Measurements from ENCODE around the gene GLRX3.
"Not testable (repeated sequence)": the region's sequence is repeated elsewhere in the genome, so short reads cannot be mapped to it uniquely, and the experiment has no call there.

Gene GLRX3

DNA sequence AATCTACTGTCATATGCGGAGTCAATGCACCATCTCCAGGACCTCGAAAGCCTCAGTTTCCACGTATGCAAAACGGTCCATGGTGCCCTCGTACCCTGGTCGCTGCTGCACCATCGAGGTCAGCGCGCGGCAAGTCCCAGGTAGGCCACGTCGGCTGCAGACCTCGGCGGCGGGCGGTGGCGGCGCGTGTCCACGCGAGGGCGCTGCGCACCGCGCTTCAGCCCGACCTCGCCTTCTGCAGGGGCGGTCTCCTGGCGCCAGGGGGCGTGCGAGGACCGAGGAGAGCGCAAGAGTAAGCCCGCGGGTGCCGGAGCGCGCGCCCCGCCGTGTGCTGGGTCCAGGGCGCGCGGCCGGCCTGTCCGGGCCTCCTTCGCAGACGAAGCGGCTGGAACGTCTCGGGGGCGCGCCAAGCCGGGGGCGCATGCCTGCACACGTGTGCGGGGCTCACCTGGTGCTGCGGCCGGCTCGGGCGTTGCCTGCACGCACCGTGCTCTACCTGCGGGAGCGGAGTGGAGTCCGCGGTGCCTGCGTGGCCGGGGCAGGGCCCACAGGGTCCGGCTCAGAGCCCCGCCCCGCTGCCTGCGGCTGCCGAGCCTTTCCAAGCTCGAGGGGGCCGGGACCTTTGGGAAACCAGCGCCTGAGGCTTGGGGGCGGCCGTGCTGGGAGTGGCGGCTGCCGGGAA is 54.0 kb downstream of the GLRX3 start:
- DNase-seq, result peak; percentile 67

DNA sequence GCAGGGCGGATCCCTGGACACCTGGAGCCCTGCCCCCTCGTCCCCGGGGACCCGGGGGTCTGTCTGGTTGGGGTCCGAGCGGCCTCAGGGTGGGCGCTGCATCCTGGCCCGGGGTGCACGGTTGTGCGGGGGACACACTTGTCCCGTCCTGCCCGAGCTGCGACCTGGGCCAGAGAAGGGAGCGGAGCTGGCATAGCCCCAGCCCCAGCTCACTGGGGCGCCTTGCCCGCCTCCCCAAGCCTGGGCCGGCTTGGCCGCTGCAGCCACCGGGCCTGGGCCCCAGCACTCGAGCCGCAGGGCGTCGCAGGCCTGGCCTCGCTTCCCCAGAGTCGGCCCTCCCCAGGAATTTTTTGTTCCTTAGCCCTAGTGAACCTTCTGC is 54.5 kb downstream of the GLRX3 start:
- DNase-seq, result no peak

DNA sequence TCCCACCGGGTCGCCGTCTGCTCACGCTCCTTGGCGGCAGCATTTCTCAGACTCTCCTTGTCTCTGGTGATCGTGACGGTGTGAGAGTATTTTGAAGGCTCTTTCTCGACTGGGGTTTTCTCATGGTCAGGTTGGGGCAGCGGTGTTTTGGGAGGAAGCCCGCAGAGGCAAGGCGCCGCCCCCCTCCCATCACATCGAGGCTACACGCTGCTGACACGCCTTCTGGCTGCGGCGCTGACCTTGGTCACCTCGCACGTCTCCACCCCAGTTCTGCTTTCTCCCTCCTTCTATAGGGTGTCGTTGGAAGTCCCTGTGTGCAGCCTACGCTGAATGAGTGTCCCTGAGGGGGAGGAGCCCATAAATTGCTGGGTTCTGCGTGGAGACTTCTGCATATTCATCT is 55.2 kb downstream of the GLRX3 start:
- DNase-seq, result no peak

DNA sequence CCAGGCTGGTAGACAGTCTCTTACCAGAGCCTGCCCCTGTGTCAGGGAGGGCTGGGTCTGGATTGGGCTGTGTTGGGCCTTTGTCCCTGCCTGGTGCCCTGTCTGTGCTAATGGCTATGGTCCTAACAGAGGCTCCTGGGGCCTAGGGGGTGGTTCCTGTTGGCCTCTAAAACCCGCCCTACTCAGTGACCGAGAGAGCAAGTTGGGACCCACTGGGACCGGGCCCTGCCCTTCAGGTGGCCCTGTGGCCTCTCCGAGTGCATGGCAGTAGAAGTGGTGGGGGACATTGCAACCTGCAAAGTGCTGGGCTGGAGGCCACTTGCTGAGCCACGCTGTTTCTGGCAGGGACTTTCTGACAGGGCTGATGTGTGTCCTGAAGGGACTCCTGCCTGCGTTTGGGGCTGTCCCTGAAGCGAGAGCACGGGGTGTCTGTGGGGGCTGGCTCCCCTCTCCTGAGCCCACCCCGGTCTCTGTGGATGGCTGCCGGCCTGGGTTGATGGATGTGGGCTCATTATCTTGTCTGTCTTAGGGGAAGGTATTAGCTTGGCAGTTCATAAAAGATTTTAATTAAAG is 56.2 kb downstream of the GLRX3 start:
- no peak for DNase-seq

DNA sequence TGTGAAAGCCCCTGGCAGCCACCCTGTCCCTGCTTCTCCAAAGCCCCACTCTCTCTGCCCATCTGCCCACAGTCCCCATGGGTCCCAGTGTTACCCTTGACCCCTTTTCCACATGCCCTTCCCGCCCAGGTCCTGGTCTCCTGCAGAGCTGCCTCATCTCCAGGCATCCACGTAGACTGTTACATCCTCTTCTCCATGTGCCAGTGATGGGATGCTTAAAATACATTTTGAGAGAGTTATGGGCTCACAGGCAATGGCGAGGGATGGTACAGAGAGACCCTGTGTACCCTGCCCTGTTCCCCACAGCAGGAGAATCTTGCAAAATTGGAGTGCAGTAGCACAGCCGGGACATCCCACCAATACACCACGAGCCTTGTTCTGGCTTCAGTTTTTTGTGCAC is 56.8 kb downstream of the GLRX3 start:
- no peak for DNase-seq

DNA sequence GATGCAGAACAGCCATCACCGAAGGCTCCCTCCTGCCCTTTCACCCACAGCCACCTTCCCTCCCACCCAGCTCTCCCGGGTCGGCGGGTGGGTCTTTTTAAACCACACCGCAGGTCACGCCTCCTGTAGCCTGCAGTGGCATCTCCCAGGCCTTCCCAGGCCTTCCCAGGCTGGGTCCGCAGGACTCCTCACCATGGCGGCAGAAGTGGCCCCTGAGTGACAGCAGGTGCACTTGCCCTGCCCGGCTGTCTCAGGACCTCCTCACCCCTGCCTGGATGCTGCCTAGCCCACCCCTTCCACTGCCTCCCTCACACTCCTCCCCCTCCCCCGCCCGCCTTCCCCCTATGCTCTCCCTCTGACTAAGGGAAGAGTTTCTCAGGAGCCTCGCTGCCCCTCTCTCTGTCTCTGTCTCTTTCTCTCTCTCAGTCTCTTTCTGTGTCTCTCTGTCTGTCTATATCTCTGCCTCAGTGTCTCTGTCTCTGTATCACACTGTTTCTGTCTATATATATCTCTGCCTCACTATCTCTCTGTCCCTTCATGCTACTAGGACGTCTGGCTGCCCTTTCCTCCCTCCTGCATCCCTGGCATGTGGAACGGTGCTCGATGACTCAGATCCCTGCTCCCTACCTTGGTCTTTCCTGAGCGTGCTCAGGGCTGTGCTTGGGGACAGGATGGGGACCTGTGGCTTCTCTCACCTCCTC is 57.5 kb downstream of the GLRX3 start:
- DNase-seq, result no peak

DNA sequence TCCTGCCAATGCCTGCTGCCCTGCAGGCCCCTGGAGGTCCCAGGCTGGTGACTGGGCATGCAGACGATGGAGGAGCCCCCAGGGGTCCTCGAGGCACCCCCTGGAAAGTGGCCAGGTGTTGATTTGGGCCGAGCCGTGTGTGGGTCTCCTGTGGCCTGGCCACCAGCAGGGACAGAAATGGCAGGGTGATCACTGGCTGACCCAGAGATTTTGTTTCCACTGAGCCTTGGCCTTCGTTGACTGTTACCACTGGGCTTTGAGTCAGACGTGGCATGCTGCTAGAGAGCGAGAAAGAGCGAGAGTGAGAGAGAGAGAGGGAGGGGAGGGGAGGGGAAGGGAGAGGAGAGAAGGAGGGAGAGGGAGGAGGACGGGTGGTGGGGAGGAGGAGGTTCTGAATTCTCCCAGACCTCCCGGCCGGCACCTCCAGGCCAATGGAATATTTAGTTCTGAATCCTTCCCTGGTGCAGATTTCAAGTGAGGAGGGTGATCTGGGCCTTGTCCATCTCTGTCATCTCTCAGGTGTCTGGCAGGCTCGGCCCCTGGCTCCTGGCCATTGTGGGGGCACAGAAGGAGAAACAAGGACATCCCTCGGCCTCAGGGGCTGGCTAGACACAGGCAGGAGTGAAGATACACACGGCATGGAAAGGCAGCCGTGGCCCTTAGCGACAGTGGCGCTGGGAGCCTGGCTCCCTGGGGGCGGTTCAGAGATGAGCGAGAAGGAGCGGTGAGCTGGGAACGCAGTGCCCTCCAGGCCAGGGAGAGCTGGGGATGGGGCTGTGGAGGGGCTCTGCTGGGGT is 58.2 kb downstream of the GLRX3 start:
- DNase-seq, result no peak

DNA sequence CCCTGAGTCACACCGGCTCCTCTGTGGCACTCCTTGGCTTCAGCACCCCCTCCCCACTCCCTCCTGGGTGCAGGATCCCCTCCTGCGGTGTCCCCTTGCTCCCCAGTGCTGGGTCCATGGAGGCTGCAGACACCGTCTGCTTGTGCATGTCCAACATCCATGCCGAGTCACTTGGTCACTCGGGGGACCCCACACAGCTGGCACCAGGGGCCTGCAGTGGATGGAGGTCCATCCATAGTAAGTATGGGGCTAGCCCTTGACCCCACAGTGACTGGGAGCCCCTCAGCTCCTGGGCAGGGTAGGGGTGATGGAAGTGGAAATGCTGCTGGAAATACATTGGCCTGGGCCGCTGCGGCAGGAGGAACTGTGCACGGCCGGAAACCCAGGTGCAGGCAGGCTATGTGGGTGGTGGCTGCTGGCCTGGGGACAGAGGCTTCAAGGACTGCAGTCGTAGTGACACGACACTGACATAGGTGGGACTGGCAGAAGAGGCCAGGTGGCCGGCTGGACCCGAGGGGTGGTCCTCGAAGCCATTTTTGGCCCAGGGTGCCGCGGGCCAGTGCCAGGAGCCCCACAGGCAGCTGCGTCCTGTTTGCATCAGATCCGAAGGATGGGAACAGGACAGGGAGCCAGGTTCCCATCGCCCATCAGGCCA is 58.9 kb downstream of the GLRX3 start:
- DNase-seq, result no peak

DNA sequence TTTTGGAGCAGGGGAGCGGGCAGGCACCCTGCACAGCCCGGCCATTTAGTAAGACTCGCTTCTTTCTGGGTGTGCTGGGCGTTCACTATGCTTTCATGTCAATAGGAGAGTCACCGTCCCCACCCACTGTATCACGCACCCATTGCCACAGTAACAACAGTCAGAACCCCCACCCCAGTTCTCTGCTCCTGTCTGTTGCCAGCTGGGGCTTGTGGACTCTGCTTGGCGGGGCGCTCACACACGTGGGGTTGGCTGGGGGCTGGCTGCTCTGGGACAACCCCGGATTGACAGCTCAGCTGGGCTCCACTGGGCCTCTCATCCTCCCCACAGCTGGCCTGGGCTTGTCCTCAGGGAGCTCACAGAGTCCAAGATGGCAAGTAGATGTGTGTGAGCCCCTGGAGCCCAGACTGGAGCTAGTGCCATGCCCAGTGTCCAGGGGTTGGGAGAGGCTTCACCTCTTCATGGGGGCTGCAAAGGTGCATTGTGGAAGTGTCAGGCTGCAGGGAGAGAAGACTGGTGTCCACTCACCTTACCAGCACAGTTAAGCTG is 59.6 kb downstream of the GLRX3 start:
- DNase-seq, result no peak

DNA sequence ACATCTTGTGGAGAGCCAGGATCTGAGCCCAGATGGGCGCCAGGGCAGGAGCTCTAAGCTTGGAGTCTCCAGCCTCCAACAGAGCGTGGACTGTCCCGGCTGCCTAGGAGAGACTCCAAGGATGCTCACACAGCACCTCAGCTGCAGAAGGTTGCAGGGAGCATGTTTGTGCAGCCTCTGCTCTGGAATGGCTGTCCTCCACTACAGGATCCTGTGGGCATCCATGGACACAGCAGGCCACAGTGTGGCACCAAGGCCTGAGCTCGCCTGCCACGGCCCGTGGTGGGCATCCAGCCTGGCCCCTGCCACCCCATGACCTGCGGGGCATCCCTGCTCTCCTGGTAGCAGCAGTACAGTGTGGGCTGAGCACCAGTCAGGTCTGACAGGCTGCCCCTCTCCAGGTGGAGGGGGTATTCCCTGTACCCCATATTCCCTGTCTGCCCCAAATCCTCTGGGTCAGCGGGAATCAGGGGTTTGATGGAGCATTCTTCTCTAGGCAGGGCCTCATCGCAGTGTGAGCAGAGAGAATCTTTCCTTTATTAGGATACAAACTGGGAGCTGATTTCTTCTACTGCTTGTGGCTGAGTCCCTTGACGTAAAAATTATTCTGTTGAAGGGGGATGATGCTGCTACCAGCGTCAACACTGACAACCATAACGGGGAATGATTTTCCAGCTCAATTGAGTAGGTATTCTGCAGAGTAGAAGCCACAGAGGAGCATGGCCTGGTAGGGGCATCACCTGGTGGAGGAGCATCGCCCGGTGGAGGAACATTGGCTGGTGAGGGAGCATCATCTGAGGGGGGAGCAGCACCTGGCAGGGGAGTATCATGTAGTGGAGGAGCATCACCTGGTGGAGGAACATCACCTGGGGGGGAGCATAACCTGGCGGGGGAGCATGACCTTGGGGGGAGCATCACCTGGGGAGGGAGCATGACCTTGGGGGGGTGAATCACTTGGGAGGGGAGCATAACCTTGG is 60.6 kb downstream of the GLRX3 start:
- DNase-seq, result no peak

DNA sequence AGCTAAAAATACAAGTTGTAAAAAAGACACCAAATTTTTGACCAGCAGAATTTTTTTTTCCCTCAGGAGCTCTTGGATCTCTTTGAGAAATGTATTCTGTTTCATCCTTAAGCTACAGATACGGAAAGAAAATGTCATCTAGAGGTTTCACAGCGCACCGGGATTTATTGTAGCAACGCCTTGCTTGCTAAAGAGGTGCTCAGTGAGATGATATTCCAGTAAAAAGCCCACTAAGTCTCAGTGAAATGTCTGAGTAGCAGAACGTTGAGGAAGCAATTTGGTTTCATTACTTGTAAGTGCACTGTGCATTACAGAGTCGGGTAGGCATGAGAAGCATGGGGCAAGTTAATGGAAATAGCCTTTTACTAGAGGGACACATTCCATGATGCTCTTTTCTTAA is 62.5 kb downstream of the GLRX3 start:
- no peak for DNase-seq

DNA sequence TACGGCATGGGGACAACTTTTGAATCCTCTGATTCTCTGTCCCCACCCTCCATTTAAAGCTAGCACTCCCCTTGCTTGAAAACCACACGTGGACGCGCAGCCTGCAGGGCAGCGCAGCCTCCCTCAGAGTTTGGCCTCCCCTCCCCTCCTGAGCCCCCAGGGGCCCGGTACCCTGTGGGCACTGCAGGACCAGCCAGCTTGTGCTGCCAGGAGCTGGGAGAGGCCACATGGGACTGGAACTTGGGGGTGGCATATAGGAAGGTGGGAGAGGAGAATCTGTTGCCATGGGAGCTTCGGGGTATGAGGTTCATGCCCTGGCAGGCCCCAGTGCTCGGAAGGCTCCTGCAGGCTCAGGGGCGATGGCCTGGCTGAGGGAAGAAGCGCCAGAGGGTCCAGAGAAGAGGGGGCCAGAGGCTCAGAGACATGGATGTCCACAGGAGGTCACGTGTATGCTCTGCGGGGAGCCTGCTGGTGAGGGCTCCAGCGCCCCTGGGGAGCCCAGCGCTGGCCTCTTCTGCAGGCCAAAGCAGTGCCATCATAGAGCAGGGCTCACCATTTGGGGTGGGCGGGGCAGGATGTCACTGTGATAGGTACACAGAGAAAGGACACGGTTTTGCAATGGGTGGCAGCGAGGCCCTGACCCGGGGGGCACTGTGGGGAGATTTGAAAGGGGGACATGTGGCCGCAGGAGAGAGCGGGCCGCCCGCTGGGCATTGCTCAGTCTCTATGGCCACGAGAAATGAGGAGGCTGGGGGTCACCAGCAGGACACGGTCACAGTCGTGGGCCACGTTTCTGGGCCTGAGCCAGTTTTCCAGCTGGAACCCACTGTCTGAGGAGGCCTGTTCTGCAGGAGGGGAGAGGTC is 64.2 kb downstream of the GLRX3 start:
- no peak for DNase-seq

DNA sequence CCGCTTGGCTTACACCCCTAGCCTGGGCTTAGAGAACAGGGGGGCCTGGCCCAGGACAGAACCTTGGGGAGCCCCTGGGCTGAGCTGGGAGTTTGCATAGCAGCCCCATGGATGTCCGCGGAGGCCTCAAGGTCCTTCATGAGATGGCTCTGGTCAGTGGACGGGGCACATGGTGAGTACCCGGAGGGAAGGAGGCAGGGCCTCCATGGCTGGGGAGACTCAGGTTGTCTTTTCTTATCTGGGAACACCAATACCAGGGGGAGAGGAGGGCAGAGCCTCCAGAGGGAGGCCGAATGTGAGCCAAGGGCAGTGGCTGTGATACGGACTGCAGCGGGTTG is 64.8 kb downstream of the GLRX3 start:
- no peak for DNase-seq

DNA sequence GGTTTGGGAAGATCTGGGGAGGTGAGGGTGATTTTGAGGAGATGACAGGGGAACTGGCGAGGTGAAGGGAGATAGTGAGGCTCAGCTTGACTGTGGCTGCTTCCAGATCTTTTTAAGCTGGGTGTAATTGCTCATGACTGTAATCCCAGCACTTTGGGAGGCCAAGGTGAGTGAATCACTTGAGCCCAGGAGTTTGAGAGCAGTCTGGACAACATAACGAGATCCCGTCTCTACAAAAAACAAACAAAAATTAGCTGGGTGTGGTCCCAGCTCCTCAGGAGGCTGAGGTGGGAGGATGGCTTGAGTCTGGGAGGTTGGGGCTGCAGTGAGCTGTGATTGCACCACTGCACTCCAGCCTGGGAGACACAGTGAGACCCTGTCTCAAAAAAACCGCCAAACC is 66.0 kb downstream of the GLRX3 start:
- DNase-seq, result not testable (repeated sequence)

DNA sequence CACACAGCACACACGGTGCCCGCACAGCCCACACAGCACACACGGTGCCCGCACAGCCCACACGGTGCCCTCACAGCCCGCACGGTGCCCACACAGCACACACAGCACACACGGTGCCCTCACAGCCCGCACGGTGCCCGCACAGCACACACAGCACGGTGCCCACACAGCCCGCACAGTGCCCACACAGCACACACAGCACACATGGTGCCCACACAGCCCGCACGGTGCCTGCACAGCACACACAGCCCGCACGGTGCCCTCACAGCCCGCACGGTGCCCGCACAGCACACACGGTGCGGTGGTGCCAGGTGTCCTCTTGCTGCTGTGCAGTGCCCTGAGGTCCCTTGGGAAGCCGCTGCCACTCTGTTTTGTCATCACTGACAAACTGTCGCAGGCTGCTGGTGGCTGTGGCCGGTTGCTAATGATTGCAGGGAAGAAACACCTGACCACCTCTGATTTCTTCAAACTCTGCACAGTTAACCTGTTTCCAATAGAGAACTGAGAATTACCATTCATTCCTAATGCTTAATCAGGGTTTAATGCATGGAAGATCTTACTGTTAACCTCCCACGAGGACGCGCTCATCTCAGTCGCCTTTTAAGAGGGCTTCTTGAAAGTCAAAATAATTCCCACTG is 66.9 kb downstream of the GLRX3 start:
- no peak for DNase-seq

DNA sequence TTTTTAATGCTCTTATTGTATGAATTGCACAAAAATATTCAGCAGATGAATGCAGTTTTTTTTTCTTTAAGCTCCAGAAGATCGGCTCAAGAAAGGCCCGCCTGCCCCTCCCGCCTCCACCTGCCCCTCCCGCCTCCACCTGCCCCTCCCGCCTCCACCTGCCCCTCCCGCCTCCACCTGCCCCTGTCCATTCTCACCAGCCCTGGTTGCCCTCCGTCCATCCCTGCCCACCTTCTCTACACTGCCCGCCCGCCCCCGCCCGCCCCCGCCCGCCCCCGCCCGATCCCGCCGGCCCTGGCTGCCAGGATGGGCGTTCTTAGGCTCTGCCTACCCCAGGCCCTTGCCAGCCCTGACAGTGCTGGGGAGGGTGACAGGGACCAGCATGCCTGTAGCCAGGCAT is 67.4 kb downstream of the GLRX3 start:
- no peak for DNase-seq

DNA sequence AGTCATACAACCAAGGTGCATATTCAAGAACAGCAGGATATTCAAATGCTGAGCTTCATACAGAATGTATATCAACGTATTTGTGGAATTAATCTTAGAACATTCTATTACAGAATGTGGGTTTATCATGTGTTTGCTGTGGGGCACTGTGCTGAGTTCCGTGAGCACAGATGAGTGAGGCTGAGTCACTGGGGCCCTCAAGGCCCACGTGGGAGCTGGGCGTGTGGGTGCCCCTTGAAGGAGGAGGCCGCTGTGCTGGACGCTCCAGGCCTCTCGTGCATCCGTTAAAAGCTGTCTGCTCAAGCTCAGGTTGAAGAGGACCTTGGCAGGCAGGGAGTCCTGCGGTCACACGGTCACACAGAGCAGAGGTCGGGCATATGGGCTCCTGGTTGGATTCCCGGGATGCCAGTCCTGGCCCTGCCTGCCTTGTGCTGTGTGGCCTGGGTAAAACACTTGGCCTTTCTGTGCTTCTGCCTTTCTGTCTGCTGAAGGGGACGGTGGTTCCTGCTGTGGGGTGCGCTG is 70.1 kb downstream of the GLRX3 start:
- DNase-seq, result no peak

DNA sequence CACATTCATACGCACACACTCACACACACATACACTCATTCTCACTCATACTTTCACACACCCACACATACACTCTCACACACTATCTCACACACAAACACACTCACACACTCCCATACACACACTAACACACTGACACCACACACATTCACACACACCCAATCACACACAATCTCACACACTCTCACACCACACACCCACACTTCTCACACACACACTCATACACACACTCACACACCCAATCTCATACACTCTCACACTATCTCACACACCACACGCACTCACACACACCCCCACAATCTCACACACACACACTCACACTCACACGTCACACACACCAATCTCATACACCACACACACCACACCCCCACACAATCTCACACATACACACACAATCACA is 71.0 kb downstream of the GLRX3 start:
- no peak for DNase-seq

DNA sequence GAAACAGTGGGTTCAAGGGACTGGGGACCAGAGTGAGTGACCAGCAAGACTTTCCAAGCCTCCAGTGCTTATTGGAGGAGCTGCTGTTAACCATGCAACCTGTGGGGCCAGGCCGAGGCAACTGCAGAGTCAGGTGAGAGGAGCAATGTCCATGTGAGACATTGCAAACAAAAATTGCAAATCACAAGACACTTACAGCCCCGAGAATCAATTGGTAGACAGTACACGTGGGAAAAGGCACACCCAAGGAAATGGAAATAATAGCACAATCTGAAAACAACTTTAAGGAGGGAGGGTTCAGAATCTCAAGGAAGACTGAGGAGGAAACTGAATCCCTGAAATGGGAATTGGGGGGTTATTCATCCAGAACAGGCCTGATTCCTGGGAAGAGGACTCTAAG is 72.6 kb downstream of the GLRX3 start:
- DNase-seq, result no peak

DNA sequence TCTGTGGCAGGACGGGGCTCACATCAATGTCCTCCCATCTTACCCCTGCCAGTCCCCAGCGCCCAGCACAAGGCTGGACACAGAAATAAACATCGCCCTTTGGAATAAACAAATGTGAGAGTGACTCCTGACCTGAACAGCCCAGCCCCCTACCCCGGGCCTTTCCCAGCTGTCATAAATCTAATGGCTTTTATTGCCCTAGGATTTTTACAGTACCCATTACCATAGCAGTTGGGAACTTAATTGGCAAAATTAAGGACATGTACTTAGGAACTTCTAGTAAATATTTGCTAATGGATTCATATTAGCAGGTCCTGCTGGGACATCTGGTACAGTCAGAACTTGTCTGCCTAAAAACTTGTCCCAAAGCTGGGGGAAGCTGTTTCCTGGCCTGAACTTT is 76.6 kb downstream of the GLRX3 start:
- DNase-seq, result no peak

Data from NCI-H774 (cell line).